Stromal cell of bone marrow (primary cell): ENCODE data around the gene ARHGEF7.
A peak's percentile ranks its signal among the peaks of the same experiment; 100 is the strongest.
"Not testable (repeated sequence)": the region's sequence is repeated elsewhere in the genome, so short reads cannot be mapped to it uniquely, and the experiment has no call there.

ENCODE experiments used
- DNase-seq: peaks from one replicate; pipeline ENCODE4 v3.0.0-alpha.2; 2012; ENCODE audit warnings: low read depth

Gene ARHGEF7

GRCh38 chr13:111253365-111253872 is 138.3 kb downstream of the ARHGEF7 start:
- DNase-seq: peak; percentile 38

GRCh38 chr13:111255228-111255790 is 140.2 kb downstream of the ARHGEF7 start:
- no peak for DNase-seq

- no peak for DNase-seq
These were observed 141.3 kb downstream of the ARHGEF7 start for GRCh38 chr13:111256458-111256857.

- no peak for DNase-seq
These were observed 141.8 kb downstream of the ARHGEF7 start for GRCh38 chr13:111256946-111257345.

GRCh38 chr13:111257899-111258298 is 142.8 kb downstream of the ARHGEF7 start:
- not testable (repeated sequence) for DNase-seq

GRCh38 chr13:111258637-111259036 is 143.5 kb downstream of the ARHGEF7 start:
- no peak for DNase-seq

GRCh38 chr13:111259058-111259457 is 143.9 kb downstream of the ARHGEF7 start:
- no peak for DNase-seq

GRCh38 chr13:111261326-111261725 is 146.2 kb downstream of the ARHGEF7 start:
- DNase-seq: no peak

GRCh38 chr13:111262281-111262680 is 147.2 kb downstream of the ARHGEF7 start:
- no peak for DNase-seq

GRCh38 chr13:111262715-111263114 is 147.6 kb downstream of the ARHGEF7 start:
- no peak for DNase-seq

- DNase-seq: no peak
These were observed 148.5 kb downstream of the ARHGEF7 start for GRCh38 chr13:111263566-111263965.

- DNase-seq: no peak
These were observed 150.0 kb downstream of the ARHGEF7 start for GRCh38 chr13:111265006-111265700.

GRCh38 chr13:111265701-111266035 is 150.6 kb downstream of the ARHGEF7 start:
- no peak for DNase-seq

- DNase-seq: no peak
These were observed 152.1 kb downstream of the ARHGEF7 start for GRCh38 chr13:111267205-111267604.

GRCh38 chr13:111267784-111268183 is 152.7 kb downstream of the ARHGEF7 start:
- DNase-seq: no peak

- no peak for DNase-seq
These were observed 154.4 kb downstream of the ARHGEF7 start for GRCh38 chr13:111269508-111269907.

- no peak for DNase-seq
These were observed 155.0 kb downstream of the ARHGEF7 start for GRCh38 chr13:111270126-111270525.

- DNase-seq: no peak
These were observed 155.9 kb downstream of the ARHGEF7 start for GRCh38 chr13:111270765-111271698.

- DNase-seq: no peak
These were observed 157.0 kb downstream of the ARHGEF7 start for GRCh38 chr13:111272117-111272516.

GRCh38 chr13:111275382-111275781 is 160.3 kb downstream of the ARHGEF7 start:
- no peak for DNase-seq

- DNase-seq: no peak
These were observed 161.0 kb downstream of the ARHGEF7 start for GRCh38 chr13:111275995-111276618.

GRCh38 chr13:111278258-111278657 is 163.1 kb downstream of the ARHGEF7 start:
- DNase-seq: no peak
